Mononuclear cell (primary cell): Measurements from ENCODE around the gene RERE. TPM values are rescaled to one million over a fixed set of nuclear protein-coding genes. Genes with fewer than 3 reads are reported as not detected.

Experiments used
- H3K27me3 ChIP-seq: 2 replicates; pipeline ENCODE4 v1.6.0; 2011; ENCODE audit warnings: low read length, control low read depth; ENCODE audit not compliant: insufficient read depth
- H3K4me1 ChIP-seq: 2 replicates; pipeline ENCODE4 v1.5.1; 2011; ENCODE audit warnings: mild to moderate bottlenecking, low read length, control low read depth; ENCODE audit not compliant: insufficient read depth
- H3K4me3 ChIP-seq: 2 replicates; pipeline ENCODE4 v1.5.1; 2011; ENCODE audit warnings: mild to moderate bottlenecking, low read length, moderate library complexity
- H3K9me3 ChIP-seq: 2 replicates; pipeline ENCODE4 v1.5.1; 2011; ENCODE audit warnings: low read depth, mild to moderate bottlenecking, control low read depth, low read length
- total RNA-seq: library from RNA; depleted of rRNA; stranded (reverse); fragments of >200 nt; gene quantifications from one replicate; pipeline ENCODE4 v1.2.3, GENCODE V29; 2012

RERE gene
- total RNA-seq, 1 donor: 60.7 TPM

- no peaks in the 10 kb centered on the region for H3K9me3 ChIP-seq
- no peak overlapping the region for H3K4me3 ChIP-seq
- H3K27me3 ChIP-seq: no peaks in the 10 kb centered on the region
- H3K4me1 ChIP-seq: no peaks in the 10 kb centered on the region
These were observed 266.4 kb downstream of the RERE start for GRCh38 chr1:8551057-8551456.

DNA sequence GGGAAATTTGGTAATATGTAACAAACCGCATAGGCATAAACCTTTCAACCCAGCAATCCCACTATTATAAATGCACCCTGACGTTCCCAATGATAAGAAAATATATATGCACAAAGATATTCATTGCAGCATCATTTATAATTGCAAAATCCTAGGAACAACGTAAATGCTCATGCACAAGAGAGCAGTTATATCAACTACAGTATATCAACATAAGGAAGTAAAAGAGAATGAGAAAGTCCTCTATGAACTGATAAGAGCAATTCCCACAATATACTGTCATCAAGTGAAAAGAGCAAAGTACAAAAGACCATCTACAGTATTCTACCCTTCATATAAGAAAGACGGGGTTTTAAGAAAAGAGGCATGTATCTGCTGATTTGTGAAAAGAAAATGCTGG lies 269.6 kb downstream of the RERE start:
- no peaks in the 10 kb centered on the region for H3K4me1 ChIP-seq
- H3K9me3 ChIP-seq: no peaks in the 10 kb centered on the region
- H3K27me3 ChIP-seq: no peaks in the 10 kb centered on the region
- no peak overlapping the region for H3K4me3 ChIP-seq

GRCh38 chr1:8545078-8545477 lies 272.4 kb downstream of the RERE start:
- Histone ChIP-seq H3K9me3 (no peaks in the 10 kb centered on the region), H3K4me3 (no peak overlapping the region), H3K27me3 (no peaks in the 10 kb centered on the region), H3K4me1 (no peaks in the 10 kb centered on the region)

- Histone ChIP-seq H3K9me3 (no peaks in the 10 kb centered on the region), H3K4me3 (no peak overlapping the region), H3K4me1 (no peaks in the 10 kb centered on the region), H3K27me3 (no peaks in the 10 kb centered on the region)
These were observed 272.8 kb downstream of the RERE start for GRCh38 chr1:8544644-8545043.

- H3K4me1 ChIP-seq: no peaks in the 10 kb centered on the region
- H3K9me3 ChIP-seq: no peaks in the 10 kb centered on the region
- H3K27me3 ChIP-seq: no peaks in the 10 kb centered on the region
- no peak overlapping the region for H3K4me3 ChIP-seq
These were observed 273.5 kb downstream of the RERE start for GRCh38 chr1:8543965-8544364.

GRCh38 chr1:8541961-8542521 lies 275.4 kb downstream of the RERE start:
- H3K4me1 ChIP-seq: no peaks in the 10 kb centered on the region
- H3K9me3 ChIP-seq: no peaks in the 10 kb centered on the region
- H3K4me3 ChIP-seq: no peak overlapping the region
- H3K27me3 ChIP-seq: no peaks in the 10 kb centered on the region

- Histone ChIP-seq H3K4me1 (no peaks in the 10 kb centered on the region), H3K9me3 (no peaks in the 10 kb centered on the region), H3K27me3 (no peaks in the 10 kb centered on the region), H3K4me3 (no peak overlapping the region)
These were observed 276.5 kb downstream of the RERE start for GRCh38 chr1:8540971-8541370.

DNA sequence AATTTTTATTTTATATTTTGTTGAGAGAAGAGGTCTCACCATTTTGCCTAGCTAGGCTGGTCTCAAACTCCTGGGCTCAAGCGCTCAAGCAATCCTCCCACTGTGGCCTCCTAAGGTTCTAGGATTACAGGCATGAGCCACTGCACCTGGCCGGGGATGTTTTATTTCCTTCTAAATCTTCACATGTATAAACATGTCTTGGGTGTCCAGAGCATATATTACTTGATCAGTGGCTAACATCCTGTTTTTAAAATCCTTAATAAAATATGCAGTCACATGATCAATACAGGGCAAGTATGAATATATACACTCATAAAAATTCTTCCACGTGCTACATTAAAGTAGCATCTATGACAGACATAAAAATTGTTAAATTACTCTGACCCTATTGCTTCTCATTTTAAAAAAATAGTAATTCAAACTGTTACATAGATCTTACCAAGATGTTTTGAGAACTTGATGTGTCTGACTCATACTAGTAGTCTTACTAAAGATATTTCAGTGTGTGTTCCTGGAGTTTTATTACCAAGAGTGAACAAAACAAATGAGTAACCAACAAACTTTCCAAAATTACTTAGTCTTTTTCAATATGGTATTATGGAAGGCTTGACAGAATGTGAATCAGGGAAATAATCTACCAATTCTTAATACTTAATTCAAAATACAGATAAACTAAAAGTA lies 277.0 kb downstream of the RERE start:
- Histone ChIP-seq H3K4me1 (no peaks in the 10 kb centered on the region), H3K27me3 (no peaks in the 10 kb centered on the region), H3K9me3 (no peaks in the 10 kb centered on the region), H3K4me3 (no peak overlapping the region)

GRCh38 chr1:8539683-8540082 lies 277.8 kb downstream of the RERE start:
- H3K4me1 ChIP-seq: no peaks in the 10 kb centered on the region
- H3K9me3 ChIP-seq: no peaks in the 10 kb centered on the region

GRCh38 chr1:8538502-8538901 lies 278.9 kb downstream of the RERE start:
- Histone ChIP-seq H3K27me3 (no peaks in the 10 kb centered on the region), H3K9me3 (no peaks in the 10 kb centered on the region), H3K4me1 (peaks cover 2% of the 10 kb centered on the region), H3K4me3 (no peak overlapping the region)

More at GRCh38 chr1:8539683-8540082, 277.8 kb downstream of the RERE start:
- Histone ChIP-seq H3K27me3 (no peaks in the 10 kb centered on the region), H3K4me3 (no peak overlapping the region)

- H3K4me3 ChIP-seq: no peak overlapping the region
- H3K9me3 ChIP-seq: no peaks in the 10 kb centered on the region
- peaks cover 7% of the 10 kb centered on the region for H3K4me1 ChIP-seq
- H3K27me3 ChIP-seq: no peaks in the 10 kb centered on the region
These were observed 279.4 kb downstream of the RERE start for GRCh38 chr1:8537991-8538390.

DNA sequence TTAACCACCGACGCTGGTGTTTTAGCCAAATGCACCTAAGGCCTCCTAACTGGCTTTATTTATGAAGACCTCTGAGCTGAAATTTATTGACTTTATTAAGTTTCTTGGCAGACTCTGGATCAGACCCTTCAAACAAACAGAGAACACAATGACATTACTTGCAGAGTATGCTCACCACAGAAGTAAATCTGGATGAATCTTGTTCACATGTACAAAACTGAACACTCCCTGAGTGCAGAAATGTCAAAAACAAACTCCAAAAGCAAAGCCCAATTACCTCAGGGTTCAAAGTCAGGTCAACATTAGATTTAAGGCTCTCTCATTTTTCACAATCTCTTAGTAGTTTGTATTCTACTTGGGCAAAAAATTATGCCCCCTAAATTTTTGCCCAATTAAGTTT lies 280.9 kb downstream of the RERE start:
- Histone ChIP-seq H3K9me3 (no peaks in the 10 kb centered on the region), H3K4me1 (peaks cover 11% of the 10 kb centered on the region), H3K4me3 (no peak overlapping the region), H3K27me3 (no peaks in the 10 kb centered on the region)

DNA sequence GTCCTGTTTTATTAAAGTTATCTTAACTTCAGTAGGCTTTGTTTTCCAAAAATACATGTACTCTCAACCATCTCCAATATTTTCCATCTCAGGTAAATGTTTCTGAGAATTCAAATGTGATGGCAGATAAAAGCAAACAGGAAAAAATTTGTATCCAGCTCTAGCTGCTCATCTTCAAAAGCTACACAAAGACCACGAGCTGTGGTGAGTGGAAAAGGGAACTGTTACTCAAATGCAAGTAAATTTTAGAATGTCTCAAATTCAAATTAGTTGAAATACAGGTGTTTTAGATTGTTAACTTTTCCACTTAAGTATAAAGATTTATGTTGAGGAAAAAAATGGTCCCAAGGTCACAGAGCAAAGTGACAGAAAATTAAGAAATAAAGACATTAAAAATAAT lies 283.5 kb downstream of the RERE start:
- H3K4me1 ChIP-seq: peaks cover 11% of the 10 kb centered on the region
- H3K27me3 ChIP-seq: no peaks in the 10 kb centered on the region
- H3K4me3 ChIP-seq: no peak overlapping the region
- no peaks in the 10 kb centered on the region for H3K9me3 ChIP-seq

DNA sequence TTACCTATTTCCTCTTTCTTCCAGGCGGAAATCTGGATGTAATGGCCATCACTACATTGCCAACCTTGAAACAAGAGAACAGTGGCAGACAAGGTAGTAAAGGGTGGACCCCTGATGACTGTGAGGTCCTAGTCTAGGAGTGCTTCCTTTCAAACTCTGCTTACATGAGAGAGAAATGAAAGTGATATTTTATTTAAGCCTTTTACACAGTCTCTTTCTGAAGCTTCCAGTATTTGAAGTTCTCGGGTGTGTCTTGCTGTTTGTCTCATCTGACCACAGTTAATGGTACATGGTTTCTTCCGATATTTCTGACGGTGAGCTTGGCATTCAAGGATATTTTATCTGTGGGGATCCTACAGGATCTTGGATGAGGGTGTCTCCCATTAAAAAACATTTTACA lies 284.3 kb downstream of the RERE start:
- Histone ChIP-seq H3K9me3 (no peaks in the 10 kb centered on the region), H3K4me1 (peaks cover 11% of the 10 kb centered on the region), H3K27me3 (no peaks in the 10 kb centered on the region), H3K4me3 (no peak overlapping the region)

GRCh38 chr1:8529901-8530300 lies 287.5 kb downstream of the RERE start:
- Histone ChIP-seq H3K4me1 (peaks cover 23% of the 10 kb centered on the region), H3K27me3 (no peaks in the 10 kb centered on the region), H3K9me3 (no peaks in the 10 kb centered on the region), H3K4me3 (no peak overlapping the region)

DNA sequence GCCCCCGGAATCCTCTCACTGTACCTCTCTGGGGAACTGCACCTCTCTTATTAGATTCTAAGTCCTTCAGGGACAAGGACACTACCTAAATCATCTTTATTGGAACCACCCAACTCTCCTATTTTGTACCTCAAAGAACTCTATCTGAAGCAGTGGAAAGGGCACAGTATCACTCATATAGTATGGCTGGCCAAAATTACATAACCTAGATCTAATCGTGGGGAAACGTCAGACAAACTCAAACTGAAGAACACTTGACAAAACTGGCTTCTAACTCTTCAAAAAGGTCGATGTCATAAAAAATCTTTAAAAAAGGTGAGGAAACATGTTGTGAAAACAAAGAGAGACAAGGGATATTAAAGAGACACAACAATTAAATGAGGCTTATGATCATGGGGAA lies 289.5 kb downstream of the RERE start:
- H3K27me3 ChIP-seq: no peaks in the 10 kb centered on the region
- H3K4me1 ChIP-seq: peaks cover 35% of the 10 kb centered on the region
- H3K4me3 ChIP-seq: no peak overlapping the region
- H3K9me3 ChIP-seq: no peaks in the 10 kb centered on the region
